A172 (cell line): ENCODE results near the gene B3GALNT1. TPM values are rescaled to one million over a fixed set of nuclear protein-coding genes. Genes with fewer than 3 reads are reported as not detected.
"Not testable (repeated sequence)": the region's sequence is repeated elsewhere in the genome, so short reads cannot be mapped to it uniquely, and the experiment has no call there.

Experiments
- DNase-seq: peaks from one replicate; pipeline ENCODE4 v3.0.0-alpha.2; 2015; ENCODE audit warnings: low spot score
- total RNA-seq: library from RNA; depleted of rRNA; stranded (reverse); fragments of >200 nt; shearing (Covaris generic); gene quantifications from 2 replicates; pipeline ENCODE4 v1.2.3, GENCODE V29; 2014

Gene B3GALNT1
- total RNA-seq, 1 experiment from 2014 or later: 21.9 TPM

- no peak for DNase-seq
These were observed 32.0 kb downstream of the B3GALNT1 start for GRCh38 chr3:161073181-161073580.

- DNase-seq: no peak
These were observed 32.4 kb downstream of the B3GALNT1 start for GRCh38 chr3:161072751-161073150.

- no peak for DNase-seq
These were observed 32.9 kb downstream of the B3GALNT1 start for GRCh38 chr3:161072211-161072621.

GRCh38 chr3:161070980-161071663 lies 34.0 kb downstream of the B3GALNT1 start:
- no peak for DNase-seq

- no peak for DNase-seq
These were observed 34.8 kb downstream of the B3GALNT1 start for GRCh38 chr3:161070252-161070930.

GRCh38 chr3:161069511-161070251 lies 35.5 kb downstream of the B3GALNT1 start:
- DNase-seq: peak; percentile 79

GRCh38 chr3:161067335-161067734 lies 37.8 kb downstream of the B3GALNT1 start:
- no peak for DNase-seq

GRCh38 chr3:161066930-161067329 lies 38.2 kb downstream of the B3GALNT1 start:
- no peak for DNase-seq

GRCh38 chr3:161064413-161064812 lies 40.7 kb downstream of the B3GALNT1 start:
- DNase-seq: no peak

GRCh38 chr3:161054860-161055604 lies 50.1 kb downstream of the B3GALNT1 start:
- DNase-seq: no peak

- DNase-seq: no peak
These were observed 53.3 kb downstream of the B3GALNT1 start for GRCh38 chr3:161051856-161052255.

GRCh38 chr3:161050935-161051334 lies 54.2 kb downstream of the B3GALNT1 start:
- no peak for DNase-seq

- no peak for DNase-seq
These were observed 55.4 kb downstream of the B3GALNT1 start for GRCh38 chr3:161049683-161050248.

- no peak for DNase-seq
These were observed 61.7 kb downstream of the B3GALNT1 start for GRCh38 chr3:161043336-161044035.

GRCh38 chr3:161042023-161042501 lies 63.1 kb downstream of the B3GALNT1 start:
- DNase-seq: no peak

- DNase-seq: peak; percentile 19
These were observed 66.4 kb downstream of the B3GALNT1 start for GRCh38 chr3:161038725-161039124.

- no peak for DNase-seq
These were observed 69.4 kb downstream of the B3GALNT1 start for GRCh38 chr3:161035711-161036110.

GRCh38 chr3:161034913-161035550 lies 70.1 kb downstream of the B3GALNT1 start:
- DNase-seq: not testable (repeated sequence)
